Hematopoietic multipotent progenitor cell treated with erythropoietin and hydrocortisone succinate and interleukin-3 and kit ligand, for 8 days (in vitro differentiated cells): ENCODE measurements around the gene MINDY2.
"Not testable (repeated sequence)": the region's sequence is repeated elsewhere in the genome, so short reads cannot be mapped to it uniquely, and the experiment has no call there.

Experiments
- DNase-seq: peaks from one replicate; pipeline ENCODE4 v3.0.0-alpha.2; 2015

The MINDY2 gene

DNA sequence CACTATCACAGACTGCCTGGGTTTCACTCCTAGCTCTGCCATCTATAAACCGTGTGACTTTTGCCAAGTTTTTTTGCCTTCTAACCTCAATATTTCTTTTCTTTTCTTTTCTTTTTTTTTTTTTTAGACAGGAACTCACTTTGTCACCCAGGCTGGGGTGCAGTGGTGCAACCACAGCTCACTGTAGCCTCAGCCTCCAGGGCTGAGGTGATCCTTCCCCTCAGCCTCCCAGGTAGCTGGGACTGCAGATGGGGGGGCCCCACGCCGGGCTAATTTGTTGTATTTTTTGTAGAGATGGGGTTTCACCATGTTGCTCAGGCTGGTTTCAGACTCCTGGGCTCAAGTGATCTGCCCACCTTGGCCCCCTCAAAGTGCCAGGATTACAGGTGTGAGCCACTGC is 18.4 kb upstream of the MINDY2 start:
- DNase-seq, result no peak

DNA sequence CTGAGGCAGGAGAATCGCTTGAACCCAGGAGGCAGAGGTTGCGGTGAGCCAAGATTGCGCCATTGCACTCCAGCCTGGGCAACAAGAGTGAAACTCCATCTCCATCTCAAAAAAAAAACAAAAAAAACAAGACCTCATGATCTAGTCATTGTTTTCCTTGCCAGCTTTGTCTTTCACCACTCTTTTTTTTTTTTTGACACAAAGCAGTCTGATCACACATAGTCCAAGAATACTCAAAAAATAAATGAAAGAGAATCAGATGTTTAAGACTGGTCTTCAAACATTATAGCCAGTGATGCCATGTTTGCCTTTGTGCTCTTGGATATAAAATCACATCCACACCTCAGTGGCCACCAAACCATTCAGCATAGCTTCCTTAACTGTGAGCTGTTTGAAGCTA is 15.8 kb upstream of the MINDY2 start:
- DNase-seq, result no peak

- no peak for DNase-seq
These were observed 15.1 kb upstream of the MINDY2 start for GRCh38 chr15:58755956-58756355.

GRCh38 chr15:58758141-58758540 is 13.0 kb upstream of the MINDY2 start:
- DNase-seq, result no peak

GRCh38 chr15:58760385-58761009 is 10.6 kb upstream of the MINDY2 start:
- no peak for DNase-seq

- no peak for DNase-seq
These were observed 10.1 kb upstream of the MINDY2 start for GRCh38 chr15:58761010-58761388.

DNA sequence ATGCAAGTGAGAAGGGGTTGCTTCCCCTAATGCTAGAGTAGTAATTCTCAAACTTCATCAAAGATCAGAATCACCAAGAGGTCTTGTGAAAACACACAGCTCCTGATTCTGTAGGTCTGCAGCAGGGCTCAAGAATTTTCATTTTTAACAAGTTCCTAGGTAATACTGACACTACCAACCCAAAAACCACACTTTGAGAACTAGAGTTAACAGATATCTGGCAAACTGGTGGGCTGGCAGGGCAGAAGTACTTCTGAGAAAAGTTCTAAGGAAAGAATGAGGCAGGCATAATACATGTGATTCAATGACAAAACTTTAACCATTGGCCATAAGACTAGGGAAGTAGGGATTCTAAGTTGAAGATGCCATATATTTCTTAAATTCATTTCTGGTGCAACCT is 8.8 kb upstream of the MINDY2 start:
- no peak for DNase-seq

GRCh38 chr15:58762731-58763130 is 8.4 kb upstream of the MINDY2 start:
- no peak for DNase-seq

- no peak for DNase-seq
These were observed 6.6 kb upstream of the MINDY2 start for GRCh38 chr15:58764468-58764867.

- DNase-seq, result no peak
These were observed 4.8 kb upstream of the MINDY2 start for GRCh38 chr15:58766290-58766689.

DNA sequence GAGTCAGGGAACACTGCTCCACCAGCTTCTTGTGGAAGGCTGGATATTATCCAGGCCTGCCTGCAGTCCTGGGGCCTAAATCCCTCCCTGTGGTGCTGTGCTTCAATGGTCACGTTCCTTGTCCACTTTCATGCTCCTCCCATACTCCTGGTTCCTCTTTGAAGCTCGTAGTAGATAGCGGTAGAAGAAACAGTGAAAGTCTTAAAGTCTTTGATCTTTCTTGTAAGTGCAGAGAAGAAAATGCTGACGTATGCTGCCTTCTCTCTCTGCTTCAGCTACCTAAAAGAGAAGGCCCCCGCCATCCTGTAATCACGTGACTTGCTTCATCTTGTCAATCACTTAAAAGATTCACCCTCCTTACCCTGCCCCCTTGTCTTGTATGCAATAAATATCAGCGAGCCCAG is 2.5 kb upstream of the MINDY2 start:
- DNase-seq, result not testable (repeated sequence)

DNA sequence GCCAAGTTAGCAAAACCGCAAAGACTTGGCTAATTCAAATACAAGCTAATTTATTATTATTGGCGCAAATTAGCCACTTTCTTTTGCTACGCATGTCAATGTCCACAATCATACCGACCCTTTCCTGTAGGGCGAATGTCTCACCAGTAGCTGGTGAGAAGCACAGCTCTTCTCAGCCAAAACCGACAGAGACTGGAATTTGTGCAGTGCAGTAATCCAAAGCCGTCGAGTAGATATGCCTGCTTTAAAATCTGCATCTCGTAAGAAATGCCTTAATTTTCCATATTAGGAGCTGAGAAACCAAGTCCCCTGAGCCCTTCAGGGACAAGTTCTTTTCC is 614 bp upstream of the MINDY2 start:
- no peak for DNase-seq

DNA sequence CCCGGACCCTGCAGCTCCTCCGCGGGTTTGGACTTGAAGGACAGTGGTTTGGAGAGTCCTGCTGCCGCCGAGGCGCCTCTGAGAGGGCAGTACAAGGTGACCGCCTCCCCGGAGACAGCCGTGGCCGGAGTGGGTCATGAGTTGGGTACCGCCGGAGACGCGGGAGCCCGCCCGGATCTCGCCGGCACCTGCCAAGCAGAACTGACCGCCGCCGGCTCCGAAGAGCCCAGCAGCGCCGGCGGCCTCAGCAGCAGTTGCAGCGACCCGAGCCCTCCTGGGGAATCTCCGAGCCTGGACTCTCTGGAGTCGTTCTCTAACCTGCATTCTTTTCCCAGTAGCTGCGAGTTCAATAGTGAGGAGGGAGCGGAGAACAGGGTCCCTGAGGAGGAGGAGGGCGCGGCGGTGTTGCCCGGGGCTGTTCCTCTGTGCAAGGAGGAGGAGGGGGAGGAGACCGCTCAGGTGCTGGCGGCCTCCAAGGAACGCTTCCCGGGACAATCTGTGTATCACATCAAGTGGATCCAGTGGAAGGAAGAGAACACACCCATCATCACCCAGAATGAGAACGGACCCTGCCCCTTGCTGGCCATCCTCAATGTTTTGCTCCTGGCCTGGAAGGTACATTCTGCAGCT is 634 bp downstream of the MINDY2 start:
- no peak for DNase-seq

- DNase-seq, result no peak
These were observed 1.9 kb downstream of the MINDY2 start for GRCh38 chr15:58773024-58773423.

DNA sequence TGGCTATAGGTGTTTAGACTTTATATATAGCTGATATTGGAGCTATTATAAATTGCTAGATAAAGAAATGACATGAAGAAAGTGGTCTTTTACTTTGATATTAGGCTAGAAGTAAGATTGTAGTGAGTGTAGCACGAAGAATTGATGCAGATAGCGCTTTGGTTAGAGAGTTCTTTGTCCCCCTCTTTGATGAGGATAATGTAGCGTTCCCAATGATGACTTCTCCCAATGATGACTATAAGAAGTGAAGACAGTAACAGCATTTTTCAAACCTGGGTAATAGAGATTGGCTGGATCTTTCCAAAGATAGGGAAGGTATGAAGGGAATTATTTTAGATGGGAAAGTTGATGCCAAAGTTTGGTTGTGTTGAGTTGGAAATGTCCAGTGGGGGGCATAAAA is 4.3 kb downstream of the MINDY2 start:
- no peak for DNase-seq

DNA sequence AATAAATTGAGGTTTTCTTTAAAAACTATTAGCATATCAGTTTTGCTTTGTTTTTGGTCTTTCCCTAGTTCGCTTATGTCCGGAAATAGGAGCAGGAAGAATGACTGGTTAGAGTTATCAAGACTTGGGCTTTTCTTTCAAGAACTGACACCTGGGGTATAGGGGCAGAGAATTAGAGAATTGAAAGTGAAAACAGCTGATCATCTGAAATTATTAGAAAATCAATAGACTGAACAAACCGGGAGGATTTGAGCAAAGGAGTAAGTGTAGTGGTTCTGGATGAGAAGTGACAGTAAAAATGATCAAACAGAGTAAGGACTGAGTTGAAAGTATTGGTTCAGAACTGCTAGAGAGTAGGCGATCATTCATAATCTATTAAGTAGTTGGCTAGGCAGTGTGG is 6.0 kb downstream of the MINDY2 start:
- DNase-seq, result no peak

GRCh38 chr15:58779554-58779953 is 8.5 kb downstream of the MINDY2 start:
- no peak for DNase-seq

- DNase-seq, result no peak
These were observed 14.3 kb downstream of the MINDY2 start for GRCh38 chr15:58785355-58785754.

DNA sequence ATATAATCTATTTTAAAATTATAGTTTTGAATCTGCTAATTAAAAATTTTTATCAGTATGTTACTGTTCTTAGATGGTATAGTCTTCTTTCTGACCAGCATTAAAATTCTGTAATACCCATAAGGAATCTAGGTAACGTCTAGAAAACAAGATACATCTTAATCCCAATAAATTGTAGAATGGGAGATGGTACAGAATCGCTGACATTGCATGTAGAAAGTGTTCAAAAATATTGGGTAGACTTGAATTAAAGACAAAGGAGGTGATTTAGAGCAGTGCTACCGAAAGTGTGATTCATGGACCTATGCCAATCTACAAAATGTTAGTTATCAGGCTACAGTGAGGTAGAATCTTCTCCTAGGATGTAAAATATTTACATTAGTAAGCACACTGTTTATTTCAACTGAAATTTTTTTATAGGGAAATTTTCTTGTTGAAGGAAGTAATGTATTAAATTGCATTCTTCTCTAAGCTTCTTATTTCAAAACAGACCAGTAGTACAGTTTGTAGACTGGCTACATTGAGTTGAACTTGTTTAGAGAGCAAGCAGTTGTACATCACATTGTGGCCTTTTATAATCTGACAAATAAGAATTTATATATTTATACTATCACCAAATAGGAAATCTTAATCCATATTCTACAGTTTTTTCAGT is 17.1 kb downstream of the MINDY2 start:
- no peak for DNase-seq

GRCh38 chr15:58793862-58794261 is 22.8 kb downstream of the MINDY2 start:
- no peak for DNase-seq

GRCh38 chr15:58795825-58796224 is 24.7 kb downstream of the MINDY2 start:
- no peak for DNase-seq

DNA sequence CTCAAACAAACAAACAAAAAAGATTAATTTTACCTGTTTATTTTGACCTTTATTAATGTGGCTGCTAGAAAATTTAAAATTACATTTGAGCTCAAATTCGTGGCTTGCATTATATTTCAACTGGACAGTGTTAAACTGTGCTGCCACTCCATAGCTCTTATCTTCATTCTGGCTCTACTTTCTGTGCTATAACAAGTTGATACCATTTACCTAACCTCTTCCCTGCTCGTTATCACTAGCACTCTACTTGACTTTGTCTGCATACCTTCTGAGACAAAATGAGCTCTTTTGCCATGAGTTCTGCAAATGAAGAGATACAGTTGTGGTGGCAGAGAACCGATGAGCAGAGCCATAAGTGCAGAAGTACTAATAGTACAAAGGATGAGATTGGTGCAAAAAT is 26.4 kb downstream of the MINDY2 start:
- DNase-seq, result no peak

DNA sequence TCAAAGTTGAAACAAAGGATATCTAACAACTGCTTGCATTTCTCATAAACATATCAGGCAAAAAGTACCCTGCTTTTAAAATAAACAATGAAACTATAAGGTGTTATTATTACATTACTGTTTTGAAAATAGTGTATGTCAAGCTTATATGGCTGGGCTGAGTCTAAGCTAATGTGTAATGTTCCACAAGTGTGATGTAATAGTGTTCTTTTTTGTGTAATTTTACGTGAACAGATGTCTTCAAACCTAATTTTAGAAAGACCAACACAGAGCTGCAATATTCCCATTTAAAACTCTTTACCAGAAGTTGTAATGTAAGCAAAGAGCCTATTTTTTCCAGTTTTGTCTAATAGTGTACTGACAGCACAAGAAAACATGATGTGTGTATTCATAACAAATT is 34.0 kb downstream of the MINDY2 start:
- DNase-seq, result no peak

- DNase-seq, result not testable (repeated sequence)
These were observed 52.2 kb downstream of the MINDY2 start for GRCh38 chr15:58823267-58823666.

- no peak for DNase-seq
These were observed 59.5 kb downstream of the MINDY2 start for GRCh38 chr15:58830556-58830955.
